CD14-positive monocyte (primary cell): ENCODE data around the gene CAMKV. TPM values are rescaled to one million over a fixed set of nuclear protein-coding genes. Genes with fewer than 3 reads are reported as not detected.

Source experiments
- DNase-seq, 3 donors: peaks; one replicate each; pipeline ENCODE4 v3.0.0-alpha.2; 2011 to 2022
- H2AFZ ChIP-seq: 2 replicates; pipeline ENCODE4 v1.6.0; 2012; ENCODE audit warnings: mild to moderate bottlenecking, low read depth, low read length, inconsistent platforms; ENCODE audit not compliant: insufficient read depth, poor library complexity, severe bottlenecking
- H3K27ac ChIP-seq, 2 donors: 1 replicate in 1 of 2; 2 replicates in 1 of 2; pipeline ENCODE4 v1.5.1; 2012 to 2013; ENCODE audit warnings: low read length in 2 of 2, control low read depth in 1 of 2, inconsistent platforms in 1 of 2, low read depth in 1 of 2, mild to moderate bottlenecking in 1 of 2
- H3K27me3 ChIP-seq, 2 donors: one replicate each; pipeline versions ENCODE4 v1.6.0 to v1.6.1; 2011 to 2013; ENCODE audit warnings: low read length in 2 of 2; ENCODE audit not compliant: control insufficient read depth in 2 of 2, insufficient read depth in 2 of 2
- H3K36me3 ChIP-seq, 2 donors: replicated peaks in 1 of 2; 1 replicate in 1 of 2; 2 replicates in 1 of 2; pipeline versions ENCODE4 v1.5.1 to v1.6.1; 2012 to 2013; ENCODE audit warnings: low read length in 2 of 2, control low read depth in 1 of 2, inconsistent platforms in 1 of 2, mild to moderate bottlenecking in 1 of 2; ENCODE audit not compliant: insufficient read depth in 2 of 2, control insufficient read depth in 1 of 2
- H3K4me1 ChIP-seq, 2 donors: 1 replicate in 1 of 2; 2 replicates in 1 of 2; pipeline versions ENCODE4 v1.5.1 to v1.6.1; 2012 to 2013; ENCODE audit warnings: low read length in 2 of 2, control low read depth in 1 of 2, inconsistent platforms in 1 of 2, mild to moderate bottlenecking in 1 of 2, moderate library complexity in 1 of 2; ENCODE audit not compliant: insufficient read depth in 2 of 2, control insufficient read depth in 1 of 2
- H3K4me2 ChIP-seq: replicated peaks from 2 replicates; pipeline ENCODE3; 2012; ENCODE audit warnings: low read length, moderate library complexity, mild to moderate bottlenecking; ENCODE audit not compliant: poor library complexity, severe bottlenecking; ENCODE audit errors: extremely low read depth
- H3K4me3 ChIP-seq, 3 experiments: fragments of 200-600 bp in 1 of 3; sonication (generic) in 1 of 3; replicated peaks in 1 of 3; 1 replicate in 2 of 3; 2 replicates in 1 of 3; pipeline ENCODE4 v1.5.1; 2011 to 2013; ENCODE audit warnings: low read length in 3 of 3, mild to moderate bottlenecking in 3 of 3, control low read depth in 2 of 3, low read depth in 2 of 3, inconsistent platforms in 1 of 3, moderate library complexity in 1 of 3
- H3K79me2 ChIP-seq: 2 replicates; pipeline ENCODE4 v1.6.0; 2012; ENCODE audit warnings: mild to moderate bottlenecking, control low read depth, inconsistent platforms, low read length, moderate library complexity; ENCODE audit not compliant: insufficient read depth
- H3K9ac ChIP-seq: 2 replicates; pipeline ENCODE4 v1.6.0; 2017; ENCODE audit warnings: low read length, mild to moderate bottlenecking; ENCODE audit not compliant: insufficient read depth, poor library complexity, severe bottlenecking
- H3K9me3 ChIP-seq, 2 donors: replicated peaks in 1 of 2; 1 replicate in 1 of 2; 2 replicates in 1 of 2; pipeline versions ENCODE4 v1.5.1 to v1.6.1; 2012 to 2013; ENCODE audit warnings: low read length in 2 of 2, control low read depth in 1 of 2; ENCODE audit not compliant: control insufficient read depth in 1 of 2, insufficient read depth in 1 of 2
- H4K20me1 ChIP-seq: 2 replicates; pipeline ENCODE4 v1.6.0; 2012; ENCODE audit warnings: mild to moderate bottlenecking, low read length, control low read depth, moderate library complexity; ENCODE audit not compliant: insufficient read depth
- H3K27ac Mint-ChIP-seq, 7 donors: one replicate each; pipeline ENCODE4 v1.8.0; 2020; ENCODE audit warnings: mild to moderate bottlenecking in 7 of 7, mixed read lengths in 7 of 7, moderate library complexity in 6 of 7, inconsistent platforms in 2 of 7
- H3K27me3 Mint-ChIP-seq, 3 donors: one replicate each; pipeline ENCODE4 v1.8.0; 2021 to 2022; ENCODE audit warnings: low read depth in 3 of 3, mild to moderate bottlenecking in 3 of 3, mixed read lengths in 3 of 3, moderate library complexity in 3 of 3, inconsistent platforms in 1 of 3
- H3K36me3 Mint-ChIP-seq, 2 donors: one replicate each; pipeline ENCODE4 v1.8.0; 2020; ENCODE audit warnings: mixed read lengths in 2 of 2, inconsistent platforms in 1 of 2, mild to moderate bottlenecking in 1 of 2
- H3K4me1 Mint-ChIP-seq: one replicate; pipeline ENCODE4 v1.8.0; 2020; ENCODE audit warnings: mild to moderate bottlenecking, mixed read lengths
- H3K4me3 Mint-ChIP-seq, 2 donors: one replicate each; pipeline ENCODE4 v1.8.0; 2020; ENCODE audit warnings: mild to moderate bottlenecking in 2 of 2, mixed read lengths in 2 of 2, moderate library complexity in 1 of 2
- H3K9me3 Mint-ChIP-seq, 7 donors: one replicate each; pipeline ENCODE4 v1.8.0; 2020 to 2022; ENCODE audit warnings: mixed read lengths in 7 of 7, mild to moderate bottlenecking in 6 of 7, moderate library complexity in 6 of 7, inconsistent platforms in 2 of 7
- WGBS: methylation state at CpG from one replicate; pipeline ENCODE4 v1.1.5; 2013; ENCODE audit warnings: missing lambda C conversion rate; ENCODE audit not compliant: insufficient coverage; 5-methylcytosine and 5-hydroxymethylcytosine counted together
- intact Hi-C, 2 donors: fragments of 100-400 bp; cut with micrococcal nuclease; formaldehyde crosslinking; loops; one replicate each; pipeline versions ENCODE4 v1.15.0 to v1.15.1; 2023
- polyA plus RNA-seq, 3 donors: library from polyadenylated mRNA; depleted of rRNA in 1 of 3; unstranded in 2 of 3; stranded (reverse) in 1 of 3; fragments of 300-500 nt in 2 of 3; fragments of >200 nt in 1 of 3; fragmentation: Illumina TruSeq in 2 of 3; gene quantifications; 1 replicate in 2 of 3; 2 replicates in 1 of 3; pipeline ENCODE4 v1.2.3, GENCODE V29; 2012 to 2021
- small RNA-seq: library from RNA; depleted of rRNA; stranded (forward); fragments of <200 nt; gene quantifications from one replicate; pipeline ENCODE3, GENCODE V24; 2012; ENCODE audit warnings: low read depth; ENCODE audit not compliant: insufficient read length
- TF ChIP-seq, protein P1 (sequence below): fragments of 200-600 bp; IDR thresholded peaks from one replicate; pipeline ENCODE4 v1.8.0; 2022; ENCODE audit warnings: antibody characterized with exemption, mild to moderate bottlenecking

The CAMKV gene
- polyA plus RNA-seq, 3 donors = 0.03 to 0.10 TPM; not detected in 1

DNA sequence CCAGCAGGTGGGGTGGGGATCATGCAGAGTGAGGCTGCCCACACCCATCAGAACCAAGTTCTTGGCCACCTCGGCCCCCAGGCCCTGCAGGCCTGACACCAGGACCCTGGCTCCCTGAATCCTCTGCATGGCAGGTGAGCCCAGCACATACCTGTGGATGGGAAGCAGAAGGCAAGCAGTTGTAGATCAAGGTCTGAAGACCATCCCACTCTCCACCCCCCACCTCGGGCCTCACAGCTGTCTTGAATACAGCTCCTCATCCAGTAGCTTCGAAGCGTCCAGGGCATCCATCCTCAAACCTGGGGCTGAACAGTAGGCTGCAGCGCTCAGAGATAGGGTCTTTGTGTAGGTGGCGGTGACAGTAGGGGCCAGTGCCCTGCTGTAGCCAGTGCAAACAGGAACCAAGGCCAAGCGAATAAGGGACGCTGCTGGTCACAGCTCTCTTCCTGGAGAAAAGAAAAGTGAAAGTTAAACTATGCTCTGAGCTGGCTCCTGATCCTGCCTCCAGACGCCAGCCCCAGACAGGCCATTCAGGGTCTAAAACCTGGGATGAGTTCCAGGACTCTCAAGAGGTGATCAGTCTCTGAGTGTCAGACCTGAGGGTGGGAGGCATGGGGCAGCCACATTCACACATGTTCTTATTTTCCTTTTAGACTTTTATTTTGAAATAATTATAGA lies 56.1 kb downstream of the CAMKV start, which contains the start of gene UBA7:
Gene UBA7 (minus strand): TSS at position 457 of the 678 bp plus-strand sequence. CDS start 166 bp downstream, at position 291.
- Mint-ChIP-seq H3K36me3 (peaks cover 35 to 41% of the 10 kb centered on the region in 2 donors), H3K27me3 (no peaks in the 10 kb centered on the region), H3K9me3 (no peaks in the 10 kb centered on the region), H3K27ac (peak within 1 kb of the TSS; percentile 91 to 95 (median 93)), H3K4me3 (peak within 1 kb of the TSS; percentile 86 to 90), H3K4me1 (peaks cover 40% of the 10 kb centered on the region)
- peak within 1 kb of the TSS; percentile 67 to 96 for H3K27ac ChIP-seq
- H3K9me3 ChIP-seq = no peaks in the 10 kb centered on the region
- intact Hi-C loops = no loop called here
- TF ChIP-seq, protein P1, sequence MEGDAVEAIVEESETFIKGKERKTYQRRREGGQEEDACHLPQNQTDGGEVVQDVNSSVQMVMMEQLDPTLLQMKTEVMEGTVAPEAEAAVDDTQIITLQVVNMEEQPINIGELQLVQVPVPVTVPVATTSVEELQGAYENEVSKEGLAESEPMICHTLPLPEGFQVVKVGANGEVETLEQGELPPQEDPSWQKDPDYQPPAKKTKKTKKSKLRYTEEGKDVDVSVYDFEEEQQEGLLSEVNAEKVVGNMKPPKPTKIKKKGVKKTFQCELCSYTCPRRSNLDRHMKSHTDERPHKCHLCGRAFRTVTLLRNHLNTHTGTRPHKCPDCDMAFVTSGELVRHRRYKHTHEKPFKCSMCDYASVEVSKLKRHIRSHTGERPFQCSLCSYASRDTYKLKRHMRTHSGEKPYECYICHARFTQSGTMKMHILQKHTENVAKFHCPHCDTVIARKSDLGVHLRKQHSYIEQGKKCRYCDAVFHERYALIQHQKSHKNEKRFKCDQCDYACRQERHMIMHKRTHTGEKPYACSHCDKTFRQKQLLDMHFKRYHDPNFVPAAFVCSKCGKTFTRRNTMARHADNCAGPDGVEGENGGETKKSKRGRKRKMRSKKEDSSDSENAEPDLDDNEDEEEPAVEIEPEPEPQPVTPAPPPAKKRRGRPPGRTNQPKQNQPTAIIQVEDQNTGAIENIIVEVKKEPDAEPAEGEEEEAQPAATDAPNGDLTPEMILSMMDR = no peak
- H3K27me3 ChIP-seq = no peaks in the 10 kb centered on the region
- peaks cover 19 to 34% of the 10 kb centered on the region in 2 donors for H3K4me1 ChIP-seq
- peaks cover 40% of the 10 kb centered on the region in 2 donors for H3K36me3 ChIP-seq
- WGBS = 3% methylated on average over 5 of the region's 9 CpGs
- DNase-seq = peak; percentile 59 to 85 (median 74)
- no peaks in the 10 kb centered on the region for H4K20me1 ChIP-seq
- H3K79me2 ChIP-seq = peaks cover 32% of the 10 kb centered on the region
- peak within 1 kb of the TSS; percentile 87 for H3K9ac ChIP-seq
- H2AFZ ChIP-seq = peak within 1 kb of the TSS; percentile 87
- peak within 1 kb of the TSS; percentile 55 to 91 (median 67) for H3K4me3 ChIP-seq
- H3K4me2 ChIP-seq = peak within 1 kb of the TSS; percentile 91

DNA sequence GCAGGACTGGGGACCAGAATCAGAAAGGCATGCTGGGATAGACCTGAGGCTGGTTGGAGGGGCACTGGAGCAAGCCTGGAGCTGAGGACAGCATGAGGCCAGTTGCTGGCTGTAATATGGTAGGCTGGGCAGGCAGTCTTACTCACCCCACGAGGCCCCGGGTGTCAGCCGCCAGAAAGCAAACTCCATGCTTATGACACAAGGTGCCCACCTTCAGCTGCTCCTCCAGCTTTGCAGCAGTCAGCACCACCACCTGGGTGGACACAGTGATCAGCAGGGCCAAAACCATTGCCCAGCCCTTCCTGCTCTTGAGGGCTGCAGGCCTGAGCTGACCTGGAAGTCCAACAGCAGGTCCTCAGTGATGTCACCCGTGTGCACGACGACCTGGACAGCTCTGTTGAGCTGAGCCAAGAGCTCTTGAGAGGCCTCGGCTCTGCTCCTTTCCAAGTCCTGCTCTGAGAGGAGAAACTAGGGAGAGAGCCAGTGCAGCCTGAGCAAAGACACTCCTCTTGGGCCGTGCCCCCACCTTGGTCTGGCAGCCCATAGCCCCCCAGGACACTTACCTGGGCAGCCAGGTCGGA lies 56.7 kb downstream of the CAMKV start:
- intact Hi-C loops = no loop called here
- Histone ChIP-seq H3K36me3 (peaks cover 42 to 46% of the 10 kb centered on the region in 2 donors), H3K9ac (peak overlapping the region; percentile 87), H3K27ac (peak overlapping the region; percentile 67 to 96), H3K9me3 (no peaks in the 10 kb centered on the region), H3K27me3 (no peaks in the 10 kb centered on the region), H3K4me1 (peaks cover 19 to 34% of the 10 kb centered on the region in 2 donors), H2AFZ (peak overlapping the region; percentile 87), H3K79me2 (peaks cover 32% of the 10 kb centered on the region), H4K20me1 (no peaks in the 10 kb centered on the region), H3K4me2 (peak overlapping the region; percentile 91), H3K4me3 (peak overlapping the region; percentile 55 to 91 (median 67))
- Mint-ChIP-seq H3K9me3 (no peaks in the 10 kb centered on the region), H3K27ac (peak overlapping the region; percentile 91 to 95 (median 93)), H3K36me3 (peaks cover 39 to 47% of the 10 kb centered on the region in 2 donors), H3K4me3 (peak overlapping the region; percentile 86 to 90), H3K4me1 (peaks cover 47% of the 10 kb centered on the region), H3K27me3 (peaks cover 0 to 2% (median 0%) of the 10 kb centered on the region in 3 donors)
- TF ChIP-seq, protein P1 = no peak
- no peak for DNase-seq
- 30% methylated on average over 8 of the region's 9 CpGs for WGBS

Small RNA genes within 50 kb of the gene (small RNA-seq; reads per million reads assigned to genes)
- gene RN7SL217P = not detected

Other genes with a start within 250 kb of the CAMKV start
- gene APEH, start 195.6 kb downstream of the CAMKV start, polyA plus RNA-seq = 100 to 1,000 TPM in 1 of 3 donors, 10 to 100 TPM in 2; 66.1 to 105 (median 92.6) TPM
- gene MST1, start 180.4 kb downstream of the CAMKV start, polyA plus RNA-seq = 10 to 100 TPM in 1 of 3 donors, under 1 TPM in 1, not detected in 1; 0.28 to 17.8 TPM
- gene RNF123, start 180.3 kb downstream of the CAMKV start, polyA plus RNA-seq = 10 to 100 TPM; 11.1 to 46.2 (median 15.7) TPM
- under 1 TPM in 1 of 3 donors, not detected in 2; 0.96 TPM for gene AMIGO3, start 150.2 kb downstream of the CAMKV start, polyA plus RNA-seq
- gene GMPPB, start 146.0 kb downstream of the CAMKV start, polyA plus RNA-seq = 10 to 100 TPM; 14.7 to 17.6 (median 17.6) TPM
- 10 to 100 TPM; 15.8 to 27.1 (median 16.1) TPM for gene IP6K1, start 83.4 kb downstream of the CAMKV start, polyA plus RNA-seq
- gene CDHR4, start 70.0 kb downstream of the CAMKV start, polyA plus RNA-seq = not detected
- 1 to 10 TPM in 2 of 3 donors, under 1 TPM in 1; 0.43 to 1.3 (median 1.3) TPM for gene INKA1, start 66.6 kb downstream of the CAMKV start, polyA plus RNA-seq
- 100 to 1,000 TPM in 1 of 3 donors, 10 to 100 TPM in 2; 39.1 to 399 (median 43.7) TPM for gene UBA7, start 56.0 kb downstream of the CAMKV start, polyA plus RNA-seq
- gene TRAIP, start 13.3 kb downstream of the CAMKV start, polyA plus RNA-seq = 1 to 10 TPM in 1 of 3 donors, under 1 TPM in 2; 0.68 to 1.1 (median 0.95) TPM
- gene MST1R, start 34.0 kb upstream of the CAMKV start, polyA plus RNA-seq = under 1 TPM in 1 of 3 donors, not detected in 2; 0.25 TPM
- 1 to 10 TPM; 5.4 to 6.6 (median 6.1) TPM for gene MON1A, start 59.9 kb upstream of the CAMKV start, polyA plus RNA-seq
- 100 to 1,000 TPM in 1 of 3 donors, 10 to 100 TPM in 2; 11.3 to 137 (median 17.8) TPM for gene RBM6, start 70.2 kb upstream of the CAMKV start, polyA plus RNA-seq
- 100 to 1,000 TPM in 1 of 3 donors, 10 to 100 TPM in 1, 1 to 10 TPM in 1; 9.7 to 332 (median 18.5) TPM for gene RBM5, start 219.0 kb upstream of the CAMKV start, polyA plus RNA-seq